Measurements from ENCODE around the gene ANKRD63.

ANKRD63 gene

GRCh38 chr15:40283615-40284300 is 894 bp upstream of the ANKRD63 start:
- Histone ChIP-seq H3K27me3 (peaks cover 45 to 74% (median 62%) of the 10 kb centered on the region in 11 experiments), H3K4me2 (peak overlapping the region; percentile 79 to 100 (median 99))
- no peak for TF ChIP-seq Cebpa-rat (IDR thresholded peaks at IDR 0.05)

GRCh38 chr15:40282147-40282868 is 556 bp downstream of the ANKRD63 start:
- Histone ChIP-seq H3K27me3 (peaks cover 45 to 80% (median 65%) of the 10 kb centered on the region in 11 experiments), H3K4me2 (peak overlapping the region; percentile 79 to 100 (median 99)), H3K27ac (no peak overlapping the region), H3K36me3 (peaks cover 0 to 17% (median 0%) of the 10 kb centered on the region in 11 experiments; a peak in 10 of 22 replicates), H3K9me3 (replicated peaks in 1 of 11) (no peaks in the 10 kb centered on the region), H3K4me1 (peaks cover 46 to 90% (median 75%) of the 10 kb centered on the region in 10 experiments), H3K4me3 (peak overlapping the region; percentile 56 to 73 (median 62)), H3K9ac (peak overlapping the region; percentile 32 to 74 (median 61); a peak in 21 of 22 replicates), H4K20me1 (peaks cover 0 to 58% (median 16%) of the 10 kb centered on the region in 11 experiments; a peak in 15 of 22 replicates)
- no peak for TF ChIP-seq Cebpa-rat (IDR thresholded peaks at IDR 0.05)

More at GRCh38 chr15:40283615-40284300, 894 bp upstream of the ANKRD63 start:
- no peak overlapping the region for H3K27ac ChIP-seq
- peaks cover 32 to 90% (median 65%) of the 10 kb centered on the region in 10 experiments for H3K4me1 ChIP-seq
- H3K4me3 ChIP-seq = peak overlapping the region; percentile 56 to 73 (median 62); a peak in 15 of 20 replicates
- H3K36me3 ChIP-seq = peaks cover 0 to 32% (median 10%) of the 10 kb centered on the region in 11 experiments; a peak in 12 of 22 replicates
- peaks cover 0 to 73% (median 17%) of the 10 kb centered on the region in 11 experiments; a peak in 15 of 22 replicates for H4K20me1 ChIP-seq
- H3K9ac ChIP-seq = peak overlapping the region in 3 of 11 experiments; percentile 48 to 74 (median 71); a peak in 3 of 22 replicates
- no peaks in the 10 kb centered on the region for H3K9me3 ChIP-seq (replicated peaks in 1 of 11)

DNA sequence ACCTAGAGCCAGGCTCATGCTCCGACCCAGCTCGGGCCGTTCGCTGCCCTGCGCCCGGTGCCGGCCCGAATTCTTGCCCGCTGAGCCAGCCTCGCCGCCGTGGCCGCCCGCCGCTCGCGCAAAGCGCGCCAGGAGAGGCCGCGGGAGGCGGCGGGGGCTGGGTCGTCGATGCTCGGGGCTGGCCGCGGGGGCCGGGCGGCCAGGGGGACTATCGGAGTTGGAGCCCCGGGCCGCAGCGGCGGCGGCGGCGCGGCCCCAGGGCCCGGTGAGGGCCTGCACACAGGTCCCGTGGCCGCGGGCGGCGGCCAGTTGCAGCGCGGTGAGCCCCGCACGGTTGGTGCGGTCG is 1.1 kb downstream of the ANKRD63 start:
- peaks cover 0 to 53% (median 16%) of the 10 kb centered on the region in 11 experiments; a peak in 15 of 22 replicates for H4K20me1 ChIP-seq
- TF ChIP-seq Cebpa-rat (IDR thresholded peaks at IDR 0.05) = no peak
- peaks cover 45 to 80% (median 65%) of the 10 kb centered on the region in 11 experiments for H3K27me3 ChIP-seq
- no peak overlapping the region for H3K27ac ChIP-seq
- peak overlapping the region; percentile 11 to 70 (median 54); a peak in 15 of 22 replicates for H3K9ac ChIP-seq
- no peaks in the 10 kb centered on the region for H3K9me3 ChIP-seq (replicated peaks in 1 of 11)
- H3K4me2 ChIP-seq = peak overlapping the region; percentile 79 to 100 (median 99)
- peak overlapping the region; percentile 56 to 73 (median 62) for H3K4me3 ChIP-seq
- peaks cover 0 to 12% (median 0%) of the 10 kb centered on the region in 11 experiments; a peak in 9 of 22 replicates for H3K36me3 ChIP-seq
- H3K4me1 ChIP-seq = peaks cover 51 to 90% (median 78%) of the 10 kb centered on the region in 10 experiments

- no peak for TF ChIP-seq Cebpa-rat (IDR thresholded peaks at IDR 0.05)
- peaks cover 45 to 80% (median 65%) of the 10 kb centered on the region in 11 experiments for H3K27me3 ChIP-seq
- peaks cover 0 to 47% (median 15%) of the 10 kb centered on the region in 11 experiments; a peak in 15 of 22 replicates for H4K20me1 ChIP-seq
- peak overlapping the region; percentile 79 to 100 (median 99) for H3K4me2 ChIP-seq
- H3K9me3 ChIP-seq (replicated peaks in 1 of 11) = no peaks in the 10 kb centered on the region
- H3K36me3 ChIP-seq = peaks cover 0 to 6% (median 0%) of the 10 kb centered on the region in 11 experiments; a peak in 3 of 22 replicates
- peaks cover 57 to 90% (median 80%) of the 10 kb centered on the region in 10 experiments for H3K4me1 ChIP-seq
- H3K9ac ChIP-seq = peak overlapping the region in 2 of 11 experiments; percentile 38 to 64; a peak in 2 of 22 replicates
- peak overlapping the region; percentile 56 to 73 (median 62); a peak in 18 of 20 replicates for H3K4me3 ChIP-seq
- H3K27ac ChIP-seq = no peak overlapping the region
These were observed 1.6 kb downstream of the ANKRD63 start for GRCh38 chr15:40281057-40281800.

DNA sequence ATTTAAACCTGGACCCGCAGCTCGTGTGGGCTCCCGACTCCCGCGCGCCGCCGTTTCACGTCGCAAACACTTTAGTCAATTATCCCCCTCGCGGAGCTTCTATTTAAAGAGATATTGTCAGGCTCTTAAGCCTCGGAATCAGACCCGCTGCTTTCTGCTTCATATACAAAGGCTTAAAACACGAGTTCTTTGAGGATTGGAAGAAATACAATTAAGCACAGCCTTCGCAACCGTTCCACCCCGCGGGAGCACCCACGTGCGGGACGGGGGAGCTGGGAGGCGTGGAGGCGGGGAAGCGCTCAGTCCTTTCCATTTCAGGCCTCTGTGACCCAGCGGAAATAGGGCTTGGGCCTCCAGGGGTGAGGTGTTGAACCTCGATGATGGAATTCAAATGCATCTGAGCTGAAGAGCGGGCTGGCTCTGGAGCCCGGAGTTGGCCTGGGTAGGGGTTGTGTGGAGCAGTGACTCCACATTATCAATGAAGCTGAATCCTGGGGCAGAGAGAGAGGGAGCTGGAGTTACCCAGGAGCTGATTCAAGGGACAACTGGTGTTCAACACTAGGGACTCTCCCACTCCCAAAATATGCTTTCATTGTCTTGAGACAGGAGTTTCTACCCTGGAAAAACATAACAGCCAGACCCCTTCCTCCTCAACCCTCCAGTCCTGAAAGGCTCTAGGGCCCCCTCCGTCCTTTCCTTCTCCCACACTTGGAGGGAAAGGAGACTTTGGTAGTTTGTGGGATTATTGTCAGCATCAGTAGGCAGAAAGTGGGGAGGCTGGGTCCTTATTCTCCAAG is 2.4 kb downstream of the ANKRD63 start:
- peaks cover 0 to 40% (median 13%) of the 10 kb centered on the region in 11 experiments; a peak in 15 of 22 replicates for H4K20me1 ChIP-seq
- H3K4me2 ChIP-seq = peak overlapping the region in 2 of 11 experiments; percentile 15 to 95; a peak in 2 of 22 replicates
- H3K9me3 ChIP-seq (replicated peaks in 1 of 11) = no peaks in the 10 kb centered on the region
- no peak for TF ChIP-seq Cebpa-rat (IDR thresholded peaks at IDR 0.05)
- H3K27me3 ChIP-seq = peaks cover 45 to 74% (median 65%) of the 10 kb centered on the region in 11 experiments
- no peak overlapping the region for H3K27ac ChIP-seq
- H3K4me1 ChIP-seq = peaks cover 65 to 90% (median 80%) of the 10 kb centered on the region in 10 experiments
- peaks cover 0 to 5% (median 0%) of the 10 kb centered on the region in 11 experiments; a peak in 1 of 22 replicates for H3K36me3 ChIP-seq
- H3K9ac ChIP-seq = no peak overlapping the region
- H3K4me3 ChIP-seq = no peak overlapping the region

GRCh38 chr15:40279437-40280141 is 3.3 kb downstream of the ANKRD63 start:
- H3K9ac ChIP-seq = 0 out of 22 replicates have a peak overlapping the region, but pooled peaks of 1 of the 11 experiments have one; percentile 6
- H3K9me3 ChIP-seq (replicated peaks in 1 of 11) = no peaks in the 10 kb centered on the region
- no peak overlapping the region for H3K4me3 ChIP-seq
- H3K4me1 ChIP-seq = peaks cover 72 to 90% (median 79%) of the 10 kb centered on the region in 10 experiments
- no peak for TF ChIP-seq Cebpa-rat (IDR thresholded peaks at IDR 0.05)
- peak overlapping the region; percentile 94 to 99 (median 96) for H3K4me2 ChIP-seq
- H3K27me3 ChIP-seq = peaks cover 45 to 65% (median 60%) of the 10 kb centered on the region in 11 experiments
- H3K27ac ChIP-seq = no peak overlapping the region
- H3K36me3 ChIP-seq = 0 out of 22 replicates have a peak, but pooled peaks cover 0 to 5% (median 0%) of the 10 kb centered on the region in 11 experiments
- peaks cover 0 to 31% (median 8%) of the 10 kb centered on the region in 11 experiments; a peak in 10 of 22 replicates for H4K20me1 ChIP-seq

- H3K9ac ChIP-seq = peak overlapping the region in 9 of 11 experiments; percentile 5 to 59 (median 40); a peak in 12 of 22 replicates
These were observed 4.8 kb downstream of the ANKRD63 start for GRCh38 chr15:40278026-40278425.

More at GRCh38 chr15:40278026-40278425, 4.8 kb downstream of the ANKRD63 start:
- H3K36me3 ChIP-seq = no peaks in the 10 kb centered on the region
- peak overlapping the region; percentile 94 to 99 (median 96) for H3K4me2 ChIP-seq
- H3K4me3 ChIP-seq = peak overlapping the region in 9 of 10 experiments; percentile 13 to 59 (median 32); a peak in 15 of 20 replicates
- H4K20me1 ChIP-seq = peaks cover 0 to 25% (median 8%) of the 10 kb centered on the region in 11 experiments; a peak in 9 of 22 replicates
- peaks cover 35 to 51% (median 45%) of the 10 kb centered on the region in 11 experiments for H3K27me3 ChIP-seq
- H3K27ac ChIP-seq = peak overlapping the region in 8 of 11 experiments; percentile 6 to 48 (median 38); a peak in 10 of 22 replicates
- no peak for TF ChIP-seq Cebpa-rat (IDR thresholded peaks at IDR 0.05)
- peaks cover 63 to 87% (median 70%) of the 10 kb centered on the region in 10 experiments for H3K4me1 ChIP-seq
- no peaks in the 10 kb centered on the region for H3K9me3 ChIP-seq (replicated peaks in 1 of 11)

All from BLaER1 treated with 17β-estradiol and CSF1 and Interleukin-3, amounts not matched to agents 10 nM and 100 nM (cell line).